ENCODE measurements around the gene ARHGEF16. TPM values are rescaled to one million over a fixed set of nuclear protein-coding genes. Genes with fewer than 3 reads are reported as not detected.

Gene ARHGEF16
- total RNA-seq, 1 donor from 2014 or later: 1.5 TPM

DNA sequence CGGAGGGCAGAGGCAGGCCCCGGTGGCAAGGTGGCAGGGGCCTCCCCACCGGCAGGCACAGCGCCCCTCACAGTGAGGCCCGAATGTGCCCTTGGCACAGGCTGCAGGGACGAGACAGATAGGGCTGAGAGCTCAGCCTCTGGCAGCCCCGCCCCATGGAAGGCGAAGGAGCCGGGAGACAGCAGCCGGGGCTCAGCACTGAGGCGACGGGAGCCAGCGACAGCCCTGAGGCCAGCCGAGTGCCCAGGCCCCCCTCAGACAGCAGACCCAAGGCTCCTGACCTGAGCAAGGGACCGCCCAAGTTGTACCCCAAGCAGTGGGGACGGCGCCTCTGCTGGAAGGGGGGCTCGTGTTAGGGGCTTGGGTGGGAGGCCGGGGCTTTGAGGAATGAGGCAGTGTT, 43.1 kb downstream of the ARHGEF16 start:
- DNase-seq (ENCODE audit: extremely low read depth, low read depth, low spot score): no peak

DNA sequence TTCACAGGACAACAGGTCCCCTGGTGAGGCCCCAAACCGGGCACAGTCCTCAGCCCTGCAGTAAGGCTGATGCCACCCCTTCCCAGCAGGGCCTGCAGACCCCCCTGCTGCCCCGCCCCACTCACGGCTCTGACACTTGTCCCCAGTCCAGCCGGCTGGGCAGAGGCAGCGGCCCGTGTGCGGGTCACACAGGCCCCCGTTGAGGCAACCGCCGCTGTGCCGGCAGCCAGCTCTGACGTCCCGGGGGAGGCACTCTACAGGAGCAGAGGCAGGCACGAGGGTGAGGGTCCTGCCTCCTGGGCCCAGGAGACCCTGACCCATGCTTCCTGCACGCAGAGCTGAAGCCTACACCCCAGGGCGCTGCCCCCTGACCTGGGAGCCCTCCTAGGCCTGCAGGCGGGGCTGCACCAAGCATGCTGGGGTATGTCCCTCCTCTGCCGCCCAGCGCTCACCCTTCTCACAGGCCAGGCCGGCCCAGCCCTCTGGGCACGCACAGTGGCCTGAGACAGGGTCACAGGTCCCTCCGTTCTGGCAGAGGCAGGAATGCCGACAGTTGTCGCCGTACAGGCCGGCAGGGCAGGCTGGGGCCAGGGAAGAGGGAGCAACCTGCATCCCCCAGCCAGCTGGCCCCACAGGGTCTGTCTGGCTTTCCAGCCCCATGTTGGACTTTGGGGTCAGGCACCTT, 43.9 kb downstream of the ARHGEF16 start:
- no peak for DNase-seq (ENCODE audit: extremely low read depth, low read depth, low spot score)

DNA sequence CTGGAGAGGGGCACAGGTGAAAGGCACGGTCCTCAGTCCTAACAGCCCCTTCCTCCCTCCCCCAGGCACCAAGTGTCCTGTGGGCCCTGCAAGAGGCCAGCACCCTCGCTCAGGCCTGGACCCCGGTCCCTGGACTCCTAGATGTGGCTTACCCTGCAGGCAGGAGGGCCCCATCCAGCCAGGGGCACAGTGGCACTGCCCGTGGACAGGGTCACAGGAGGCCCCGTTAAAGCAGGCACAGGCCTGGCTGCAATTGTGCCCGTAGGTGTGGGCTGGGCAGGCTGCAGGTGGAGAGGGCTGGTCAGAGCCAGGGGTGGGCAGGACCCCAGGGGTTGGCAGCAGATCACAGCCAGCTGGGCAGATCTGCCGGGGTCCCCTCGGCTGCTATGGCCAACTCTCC, 44.5 kb downstream of the ARHGEF16 start:
- DNase-seq (ENCODE audit: extremely low read depth, low read depth, low spot score): no peak

DNA sequence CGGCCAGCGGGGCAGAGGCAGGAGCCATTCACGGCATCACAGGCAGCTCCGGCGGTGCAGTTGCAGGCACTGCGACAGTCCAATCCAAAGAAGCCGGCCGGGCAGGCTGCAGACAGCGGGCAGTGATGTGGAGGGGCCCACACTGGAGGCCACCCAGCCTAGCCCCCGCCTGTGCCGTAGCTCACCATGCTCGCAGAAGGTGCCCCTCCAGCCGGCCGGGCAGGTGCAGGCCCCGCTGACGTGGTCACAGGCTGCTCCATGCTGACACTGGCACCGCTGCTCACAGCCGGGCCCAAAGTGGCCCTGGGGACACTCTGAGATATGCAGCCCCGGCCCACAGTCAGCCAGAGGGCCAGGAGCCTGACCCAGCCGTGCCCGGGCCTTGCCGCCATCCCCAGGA, 45.1 kb downstream of the ARHGEF16 start:
- DNase-seq (ENCODE audit: extremely low read depth, low read depth, low spot score): no peak

DNA sequence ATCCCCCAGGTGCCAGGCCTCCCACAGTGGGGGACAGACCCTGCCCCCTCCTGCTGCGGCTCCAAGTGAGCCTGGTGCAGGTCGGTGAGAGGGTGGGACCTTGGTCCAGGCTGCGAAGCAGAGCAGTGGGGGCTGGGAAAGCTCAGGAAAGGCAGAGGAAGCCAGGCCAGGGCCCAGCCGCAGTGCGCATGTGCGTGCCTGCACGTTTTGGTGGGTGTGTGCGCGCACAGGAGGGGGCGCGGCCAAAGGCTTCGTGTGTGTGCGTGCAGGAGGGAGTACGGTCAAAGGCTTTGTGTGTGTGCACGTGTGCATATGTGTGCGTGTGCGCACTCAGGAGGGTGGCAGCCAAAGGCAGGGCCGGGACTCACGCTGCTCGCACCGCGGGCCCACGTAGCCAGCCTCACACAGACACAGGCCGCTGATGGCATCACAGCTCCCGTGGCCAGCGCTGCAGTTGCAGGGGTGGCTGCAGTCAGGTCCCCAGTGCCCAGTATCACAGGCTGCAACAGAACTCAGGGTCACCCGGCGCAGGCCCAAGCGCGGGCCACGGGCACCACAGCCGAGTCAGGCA, 45.9 kb downstream of the ARHGEF16 start:
- no peak for DNase-seq (ENCODE audit: extremely low read depth, low read depth, low spot score)

DNA sequence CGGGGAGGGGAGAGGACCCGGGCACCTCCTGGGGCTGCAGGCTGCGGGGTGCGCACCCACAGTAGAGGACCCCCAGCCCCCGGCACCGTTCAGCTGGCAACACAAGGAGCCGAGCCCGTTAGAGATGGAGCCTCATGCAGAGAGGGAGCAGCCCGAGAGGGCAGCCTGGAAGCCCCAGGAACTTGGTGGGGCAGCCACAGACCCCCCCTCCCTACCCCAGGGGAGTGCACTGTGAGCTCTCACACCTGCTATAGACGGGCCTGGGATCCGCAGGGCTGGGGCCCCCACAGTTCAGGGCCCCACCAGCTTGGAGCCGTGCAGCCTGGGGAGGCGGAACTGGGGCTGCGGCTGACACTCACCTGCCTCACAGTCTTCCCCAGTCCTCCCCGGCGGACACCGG, 47.0 kb downstream of the ARHGEF16 start:
- DNase-seq (ENCODE audit: extremely low read depth, low read depth, low spot score): no peak

DNA sequence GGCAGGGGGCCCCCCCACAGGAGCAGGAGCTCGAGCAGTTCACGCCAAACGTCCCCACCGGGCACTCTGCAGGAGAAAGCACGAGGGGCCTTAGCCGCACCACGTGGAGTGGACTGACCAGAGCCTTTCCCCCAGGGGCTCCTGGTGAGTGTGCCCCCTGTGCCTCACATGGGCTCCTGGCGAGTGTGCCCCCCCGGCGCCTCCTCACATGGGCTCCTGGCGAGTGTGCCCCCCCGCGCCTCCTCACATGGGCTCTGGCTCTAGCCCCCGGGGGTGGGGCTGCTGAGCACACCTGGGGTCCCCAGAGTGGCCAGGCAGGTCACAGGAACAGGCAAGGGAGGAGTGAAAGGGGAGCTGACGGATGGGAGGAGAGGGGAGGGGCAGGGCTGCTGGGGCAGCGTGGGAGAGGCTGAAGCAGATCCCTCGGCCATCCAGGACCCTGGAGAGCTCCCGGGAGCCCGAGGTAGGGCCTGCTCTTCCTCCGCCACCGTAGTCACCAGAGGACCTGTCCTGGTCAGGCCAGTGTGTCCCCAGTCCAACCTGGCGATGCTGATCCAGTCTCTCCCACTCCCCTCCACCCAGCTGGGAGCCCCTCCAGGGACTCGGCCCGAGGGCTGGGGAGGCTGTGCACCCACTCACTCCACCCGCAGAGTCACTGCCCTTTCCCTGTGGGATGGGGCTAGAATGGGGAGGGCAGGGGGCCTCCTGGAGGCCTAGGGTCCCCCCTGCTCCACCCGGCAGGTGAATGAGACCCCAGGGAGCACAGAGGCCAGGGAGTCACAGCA, 47.6 kb downstream of the ARHGEF16 start:
- no peak for DNase-seq (ENCODE audit: extremely low read depth, low read depth, low spot score)

DNA sequence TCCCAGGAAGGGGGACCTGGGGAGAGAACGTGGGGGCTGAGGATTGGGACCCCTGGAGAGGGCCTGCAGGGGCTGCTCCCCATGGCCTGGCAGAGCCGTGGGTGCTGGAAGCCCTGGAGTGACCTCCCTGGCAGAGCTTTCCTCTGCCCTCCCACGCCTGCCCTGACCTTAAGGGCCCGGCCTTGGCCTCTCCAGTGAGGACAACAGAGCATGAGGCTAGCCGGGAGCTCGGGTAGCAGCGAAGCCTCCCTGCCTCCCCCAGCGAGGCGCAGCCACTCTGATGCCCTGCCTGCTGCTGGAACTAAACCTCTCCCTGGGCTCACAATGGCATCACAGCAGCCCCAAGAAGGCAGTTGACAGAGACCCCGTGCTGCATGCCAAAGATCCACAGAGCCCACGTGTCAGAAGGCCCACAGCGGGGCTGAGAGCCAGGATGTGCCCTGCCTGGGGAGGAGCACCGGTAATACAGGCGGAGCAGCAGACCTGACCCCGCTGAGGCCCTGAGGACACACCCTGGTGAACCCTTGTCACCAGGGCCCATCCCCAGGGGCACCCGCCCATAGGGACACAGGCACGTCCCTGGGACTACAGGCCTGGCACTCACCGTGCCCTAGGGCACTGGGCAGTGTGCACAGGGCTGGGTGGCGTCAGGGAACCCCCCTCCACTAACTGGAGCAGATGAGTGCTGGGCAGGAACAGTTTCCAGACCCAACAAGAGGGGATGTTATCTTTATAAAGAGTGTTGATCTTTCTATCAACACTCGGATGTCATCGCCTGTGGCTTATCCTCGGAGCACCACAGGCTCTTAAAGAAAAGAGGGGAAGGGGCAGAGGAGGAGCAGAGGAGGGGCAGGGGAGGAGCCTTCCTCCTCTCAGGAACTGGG, 48.4 kb downstream of the ARHGEF16 start:
- DNase-seq (ENCODE audit: extremely low read depth, low read depth, low spot score): no peak

DNA sequence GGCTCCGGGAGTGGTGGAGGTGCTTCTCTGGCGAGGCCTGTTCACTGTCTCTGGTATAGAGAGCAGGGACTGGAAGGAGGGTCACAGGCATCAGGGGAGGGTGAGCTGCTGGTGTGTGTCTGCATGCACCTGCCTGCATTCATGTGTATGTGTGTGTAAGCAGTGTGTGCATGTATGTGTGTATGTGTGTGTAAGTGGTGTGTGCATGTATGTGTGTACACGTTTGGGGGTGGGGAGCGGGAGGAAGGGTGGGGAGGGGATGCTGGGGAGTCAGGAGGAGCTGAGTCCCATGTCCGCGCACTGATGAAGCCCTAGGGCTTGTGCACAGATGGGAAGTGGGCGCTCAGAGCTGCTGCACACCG, 49.0 kb downstream of the ARHGEF16 start:
- DNase-seq (ENCODE audit: extremely low read depth, low read depth, low spot score): no peak

DNA sequence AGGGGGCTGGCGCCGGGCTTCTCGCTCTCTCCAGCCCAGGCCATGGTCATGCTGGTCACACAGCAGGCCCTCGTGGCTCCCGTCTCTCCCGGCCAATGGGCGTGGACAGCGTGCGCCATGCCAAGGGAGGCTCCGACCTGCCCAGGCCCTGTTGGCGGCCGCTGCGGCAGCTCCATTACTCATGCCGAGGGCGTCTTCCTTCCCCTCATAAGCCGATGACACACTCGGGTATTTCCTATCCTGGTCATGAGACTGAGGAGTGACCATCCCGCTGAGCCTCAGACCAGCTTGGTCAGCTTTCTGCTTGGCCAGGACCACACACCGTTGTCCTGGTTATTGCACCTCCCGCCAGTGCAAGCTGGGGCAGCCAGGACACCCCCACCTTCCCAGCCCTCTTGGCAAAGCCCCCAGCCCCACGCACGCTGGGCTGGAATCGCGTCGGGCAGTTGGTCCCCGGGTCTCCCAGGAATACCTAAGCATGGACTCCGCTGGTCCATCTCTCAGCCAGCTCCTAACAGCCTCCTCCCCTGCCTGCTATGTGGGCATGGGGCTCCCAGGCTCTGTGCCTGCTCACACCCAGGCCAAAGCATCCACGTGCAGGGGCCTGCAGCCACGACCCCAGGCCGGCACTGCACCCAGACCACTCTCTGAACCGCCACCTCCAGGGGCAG, 49.8 kb downstream of the ARHGEF16 start:
- DNase-seq (ENCODE audit: extremely low read depth, low read depth, low spot score): peak; percentile 36

DNA sequence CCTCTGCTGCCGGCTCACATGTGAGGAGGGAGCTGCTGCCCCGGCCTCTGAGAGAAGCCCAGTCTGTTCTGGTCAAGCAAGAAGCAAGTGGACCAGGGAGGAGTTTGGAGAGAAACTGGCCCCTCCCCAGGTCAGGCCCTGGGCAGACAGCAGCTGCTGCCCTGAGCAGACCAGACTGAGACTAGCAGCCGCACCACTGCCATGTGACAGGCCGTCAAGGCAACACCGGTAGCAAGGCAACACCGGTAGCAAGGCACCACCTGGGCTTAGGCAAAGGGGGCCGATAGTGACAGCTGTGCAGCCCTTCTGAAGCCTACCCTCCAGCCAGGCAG, 50.3 kb downstream of the ARHGEF16 start:
- DNase-seq (ENCODE audit: extremely low read depth, low read depth, low spot score): no peak

DNA sequence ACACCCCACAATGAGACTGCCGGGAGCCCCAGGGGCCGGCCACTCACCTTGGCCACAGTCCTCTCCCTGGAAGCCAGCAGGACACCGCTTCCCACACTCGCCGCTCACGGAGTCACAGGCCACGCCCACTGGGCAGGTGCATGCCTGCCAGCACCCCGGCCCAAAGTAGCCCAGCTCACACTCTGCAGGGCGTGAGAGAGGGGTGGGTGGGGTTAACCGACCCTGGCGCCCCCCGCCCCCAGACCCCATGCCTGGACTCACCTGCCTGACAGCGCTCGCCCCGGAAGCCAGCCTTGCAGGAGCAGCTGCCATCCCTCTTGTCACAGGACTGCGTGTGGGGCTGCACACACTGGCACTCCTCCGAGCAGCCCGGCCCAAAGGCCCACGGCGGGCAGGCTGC, 50.7 kb downstream of the ARHGEF16 start:
- no peak for DNase-seq (ENCODE audit: extremely low read depth, low read depth, low spot score)

DNA sequence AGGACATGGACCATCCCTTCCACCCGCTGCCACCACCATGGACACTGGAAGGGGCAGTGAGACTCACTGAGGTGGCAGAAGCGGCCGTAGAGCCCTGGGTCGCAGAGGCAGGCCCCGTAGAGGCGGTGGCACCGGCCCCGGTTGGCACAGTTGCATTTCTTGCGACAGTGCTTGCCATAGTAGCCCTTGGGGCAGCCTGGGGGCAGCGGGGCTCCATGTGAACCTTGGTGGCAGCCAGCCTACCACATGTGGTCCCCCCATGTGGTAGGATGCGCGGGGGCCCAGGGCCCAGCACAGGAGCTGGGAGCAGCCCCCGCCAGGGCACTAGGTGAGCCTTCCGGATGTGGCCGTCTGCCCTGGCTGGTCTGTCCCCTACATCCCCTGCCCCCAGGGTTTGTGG, 51.6 kb downstream of the ARHGEF16 start:
- DNase-seq (ENCODE audit: extremely low read depth, low read depth, low spot score): no peak

DNA sequence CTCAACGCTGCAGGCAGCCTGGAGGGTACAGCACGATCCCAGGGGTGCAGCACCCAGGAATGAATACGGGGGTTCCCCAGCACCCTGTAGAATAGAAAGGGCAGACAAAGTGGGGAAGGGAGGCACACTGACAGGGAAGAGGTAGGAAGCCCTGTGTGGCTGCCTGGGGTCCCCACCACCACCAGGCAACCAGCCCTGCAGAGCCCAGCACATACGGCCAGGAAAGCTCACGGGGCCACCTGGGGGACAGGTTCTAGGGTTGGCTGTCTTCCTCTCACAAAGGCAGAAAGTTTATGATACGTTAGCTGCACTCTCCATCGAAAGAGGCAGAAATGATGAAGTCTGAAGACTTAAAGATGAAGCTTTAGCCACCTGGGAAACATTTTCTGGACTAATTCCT, 52.5 kb downstream of the ARHGEF16 start:
- DNase-seq (ENCODE audit: extremely low read depth, low read depth, low spot score): no peak

DNA sequence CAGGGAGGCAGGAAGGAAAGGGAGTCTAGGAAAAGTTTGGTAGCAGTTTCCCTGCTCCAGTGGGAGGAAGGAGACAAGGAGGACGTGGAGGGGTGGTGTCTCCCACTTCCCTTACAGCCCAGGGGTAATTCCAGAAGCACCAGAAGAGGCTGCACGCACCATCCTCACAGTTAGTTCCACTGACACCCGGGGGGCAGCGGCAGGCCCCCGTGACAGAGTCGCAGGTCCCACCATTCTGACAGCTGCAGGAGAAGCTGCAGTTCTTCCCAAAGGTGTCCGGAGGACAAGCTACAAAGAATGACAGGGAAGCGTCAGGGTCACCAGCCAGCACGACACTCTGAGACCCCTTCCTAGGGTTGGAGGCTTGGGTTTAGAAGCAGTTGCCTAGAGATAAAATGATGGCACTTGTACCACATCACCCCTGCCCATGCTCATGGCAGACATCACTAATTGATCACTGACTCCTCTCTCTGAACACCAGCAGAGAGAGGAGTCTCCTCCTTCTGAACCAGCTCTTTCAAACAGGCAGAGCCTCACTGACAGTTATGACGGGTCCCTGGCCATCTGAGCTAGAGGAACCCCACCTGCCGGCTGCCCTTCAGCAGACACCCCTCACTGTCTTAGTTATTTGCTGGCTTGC, 53.3 kb downstream of the ARHGEF16 start:
- no peak for DNase-seq (ENCODE audit: extremely low read depth, low read depth, low spot score)

DNA sequence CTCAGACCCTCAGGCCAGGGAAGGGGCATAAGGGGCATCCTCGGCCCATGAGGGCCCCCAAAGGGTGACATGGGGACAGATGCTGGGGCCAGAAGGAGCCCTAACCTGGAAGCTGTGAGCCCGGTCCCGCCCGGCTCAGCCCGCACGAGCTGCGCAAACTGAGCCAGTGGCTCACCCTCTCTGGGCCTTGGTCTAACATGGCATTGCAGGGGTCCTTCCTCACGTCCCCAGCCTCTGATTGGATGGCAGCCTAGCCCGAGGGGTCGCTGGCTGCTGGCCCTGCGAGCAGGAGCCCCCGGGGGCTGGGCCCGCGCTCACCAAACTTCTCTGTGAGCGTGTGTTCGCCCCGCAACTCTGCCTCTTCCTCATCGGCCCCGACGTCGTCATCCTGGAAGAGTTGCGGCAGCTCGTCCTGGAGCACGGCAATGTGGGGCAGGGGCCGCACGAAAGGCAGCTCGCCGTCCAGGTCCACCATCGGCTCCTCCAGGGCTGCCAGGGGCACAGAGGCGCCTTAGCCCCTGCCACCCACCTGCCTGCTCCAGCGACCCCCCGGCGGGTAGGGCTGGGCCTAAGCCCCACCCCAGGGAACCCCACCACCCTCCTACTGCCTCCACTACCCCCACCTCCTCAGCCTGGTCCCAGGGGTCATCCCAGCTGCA, 54.4 kb downstream of the ARHGEF16 start:
- no peak for DNase-seq (ENCODE audit: extremely low read depth, low read depth, low spot score)

DNA sequence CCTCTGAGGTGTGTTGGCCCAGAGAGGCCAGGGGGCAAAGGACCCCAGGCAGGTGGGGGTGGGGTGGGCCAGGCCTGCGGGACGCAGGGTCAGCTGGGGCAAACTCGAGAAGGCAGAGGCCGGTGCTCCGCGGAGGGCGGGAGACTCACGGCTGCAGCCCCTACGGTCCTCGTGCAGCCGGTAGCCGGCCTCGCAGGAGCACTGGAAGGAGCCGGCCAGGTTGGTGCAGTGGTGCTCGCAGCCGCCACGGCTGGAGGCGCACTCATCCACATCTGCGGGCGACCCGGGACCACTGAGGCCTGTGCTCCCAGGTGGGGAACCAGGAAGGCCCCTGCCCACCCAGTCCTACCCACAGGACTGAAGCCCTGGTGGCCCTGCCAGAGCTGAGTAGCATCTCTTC, 55.3 kb downstream of the ARHGEF16 start:
- no peak for DNase-seq (ENCODE audit: extremely low read depth, low read depth, low spot score)

DNA sequence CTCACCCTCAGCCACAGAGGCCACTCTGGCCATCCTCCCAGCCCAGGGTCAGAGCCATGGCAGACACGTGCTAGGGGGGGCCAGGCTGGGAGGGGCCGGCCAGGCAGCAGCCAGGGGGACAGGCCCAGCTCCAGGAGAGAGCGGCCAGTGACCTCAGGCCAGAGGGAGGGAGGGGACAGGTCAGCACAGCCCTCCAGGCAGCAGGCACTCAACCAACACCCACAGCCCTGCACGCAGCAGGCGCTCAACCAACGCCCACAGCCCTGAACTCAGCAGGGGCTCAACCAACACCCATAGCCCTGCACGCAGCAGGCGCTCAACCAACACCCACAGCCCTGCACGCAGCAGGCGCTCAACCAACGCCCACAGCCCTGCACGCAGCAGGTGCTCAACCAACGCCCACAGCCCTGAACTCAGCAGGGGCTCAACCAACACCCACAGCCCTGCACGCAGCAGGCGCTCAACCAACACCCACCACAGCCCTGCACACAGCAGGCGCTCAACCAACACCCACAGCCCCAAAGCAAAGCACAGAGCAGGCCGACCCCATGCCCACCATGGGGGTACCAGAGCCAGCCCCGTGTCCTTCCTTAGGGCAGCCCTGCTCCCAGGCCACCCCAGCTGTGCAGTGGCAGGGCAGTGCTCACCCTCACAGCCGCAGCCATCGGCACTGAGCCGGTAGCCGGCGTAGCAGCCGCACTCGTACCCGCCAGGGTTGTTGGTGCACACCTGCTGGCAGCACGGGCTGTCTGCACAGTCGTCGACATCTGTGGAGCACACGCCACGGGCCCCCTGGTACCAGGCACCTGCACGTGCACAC, 55.9 kb downstream of the ARHGEF16 start:
- no peak for DNase-seq (ENCODE audit: extremely low read depth, low read depth, low spot score)

DNA sequence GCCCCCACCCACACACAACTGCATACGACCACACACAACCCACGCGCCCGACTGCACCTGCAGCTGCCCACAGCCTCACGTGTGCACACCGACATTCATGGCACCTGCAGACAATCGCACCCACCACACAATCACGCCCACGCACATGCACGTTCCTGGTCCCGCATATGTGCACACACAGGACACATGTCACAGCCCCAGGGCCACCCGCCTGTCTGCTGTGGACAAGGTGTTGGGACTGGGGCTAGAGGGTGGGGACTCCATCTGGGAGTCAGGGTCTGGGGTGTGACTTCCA, 56.4 kb downstream of the ARHGEF16 start:
- DNase-seq (ENCODE audit: extremely low read depth, low read depth, low spot score): no peak

Measured in glomerular endothelial cell (primary cell).